CD4-positive, alpha-beta T cell treated with Interleukin-15 for 1 hour (primary cell): ENCODE measurements around the gene RLF.
A peak's percentile ranks its signal among the peaks of the same experiment; 100 is the strongest.
"Not testable (repeated sequence)": the region's sequence is repeated elsewhere in the genome, so short reads cannot be mapped to it uniquely, and the experiment has no call there.

Experiments
- DNase-seq: peaks from one replicate; pipeline ENCODE4 v3.0.0-alpha.2; 2020

Gene RLF

DNA sequence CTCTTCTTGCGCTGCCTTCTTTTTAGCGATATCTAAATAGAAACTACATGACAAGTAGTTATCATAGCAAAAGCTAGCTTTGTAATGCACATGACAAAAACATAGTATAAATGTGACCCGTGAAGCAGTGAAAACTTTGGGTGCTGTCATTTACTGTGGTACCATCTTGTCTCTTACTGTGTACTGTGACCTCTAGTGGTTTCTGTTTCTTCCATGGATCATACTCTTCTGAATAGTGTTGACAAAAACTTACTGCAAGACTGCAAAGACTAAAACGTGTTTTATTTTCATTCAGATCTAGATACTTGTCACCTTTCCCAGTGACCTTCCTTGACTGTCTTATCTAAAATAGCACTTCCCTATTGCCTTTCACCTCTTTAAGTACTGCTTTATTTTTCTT, 6.1 kb downstream of the RLF start:
- no peak for DNase-seq

DNA sequence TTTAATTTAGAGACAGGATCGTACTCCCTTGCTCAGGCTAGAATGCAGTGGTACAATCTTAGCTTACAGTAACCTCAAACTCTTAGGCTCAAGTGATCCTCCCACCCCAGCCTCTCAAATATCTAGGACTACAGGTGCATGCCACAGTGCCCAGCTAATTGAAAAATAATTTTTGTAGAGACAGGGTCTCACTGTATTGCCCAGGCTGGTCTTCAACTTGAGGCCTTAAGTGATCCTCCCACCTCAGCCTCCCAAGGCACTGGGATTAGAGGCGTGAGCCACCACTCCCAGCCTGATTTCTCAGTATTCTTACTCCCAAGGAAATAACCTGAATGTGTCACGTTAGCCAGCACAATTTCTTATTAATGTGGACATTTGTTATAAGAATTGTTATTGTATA, 9.8 kb downstream of the RLF start:
- DNase-seq: no peak

DNA sequence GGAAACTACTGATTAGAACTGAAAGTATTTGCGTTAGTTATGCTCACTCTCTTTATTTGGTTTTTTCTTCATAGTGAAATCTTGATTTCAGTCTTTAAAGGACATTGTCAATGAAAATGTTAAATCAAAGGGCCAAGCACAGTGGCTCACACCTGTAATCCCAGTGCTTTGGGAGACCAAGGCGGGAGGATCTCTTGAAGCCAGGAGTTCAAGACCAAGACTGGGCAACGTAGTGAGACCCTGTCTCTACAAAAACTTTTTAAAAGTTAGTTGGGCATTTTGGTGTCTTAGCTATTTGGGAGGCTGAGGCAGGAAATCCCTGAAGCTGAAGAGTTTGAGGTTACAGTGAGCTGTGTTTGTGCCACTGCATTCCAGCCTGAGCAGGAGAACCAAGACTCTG, 13.6 kb downstream of the RLF start:
- DNase-seq: no peak

DNA sequence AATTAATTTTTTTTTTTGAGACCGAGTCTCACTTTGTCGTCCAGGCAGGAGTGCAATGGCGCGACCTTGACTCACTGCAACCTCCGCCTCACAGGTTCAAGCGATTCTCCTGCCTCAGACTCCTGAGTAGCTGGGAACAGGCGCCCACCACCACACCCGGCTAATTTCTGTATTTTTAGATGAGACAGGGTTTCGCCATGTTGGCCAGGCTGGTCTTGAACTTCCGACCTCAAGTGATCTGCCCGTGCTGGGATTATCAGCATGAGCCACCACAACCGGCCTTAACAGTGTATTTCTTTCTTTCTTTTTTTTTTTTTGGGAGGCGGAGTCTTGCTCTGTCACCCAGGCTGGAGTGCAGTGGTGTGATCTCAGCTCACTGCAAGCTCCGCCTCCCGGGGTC, 15.8 kb downstream of the RLF start:
- DNase-seq: not testable (repeated sequence)

DNA sequence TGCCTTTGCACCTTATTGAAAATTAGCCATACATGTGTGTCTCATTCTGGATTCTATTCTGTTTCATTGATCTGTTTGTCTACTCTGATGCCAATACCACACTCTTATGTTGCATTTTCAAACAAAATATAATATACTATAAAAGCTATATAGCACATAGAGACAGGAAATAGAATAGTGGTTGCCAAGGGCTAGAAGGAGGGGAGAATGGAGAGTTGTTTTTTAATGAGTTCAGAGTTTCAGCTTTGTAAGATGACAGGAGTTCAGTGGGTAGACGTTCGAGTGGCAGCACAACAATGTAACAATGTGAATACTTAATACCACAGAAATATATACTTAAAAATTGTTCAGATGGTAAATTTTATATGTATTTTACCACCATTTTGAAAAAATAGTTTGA, 17.0 kb downstream of the RLF start:
- DNase-seq: no peak

DNA sequence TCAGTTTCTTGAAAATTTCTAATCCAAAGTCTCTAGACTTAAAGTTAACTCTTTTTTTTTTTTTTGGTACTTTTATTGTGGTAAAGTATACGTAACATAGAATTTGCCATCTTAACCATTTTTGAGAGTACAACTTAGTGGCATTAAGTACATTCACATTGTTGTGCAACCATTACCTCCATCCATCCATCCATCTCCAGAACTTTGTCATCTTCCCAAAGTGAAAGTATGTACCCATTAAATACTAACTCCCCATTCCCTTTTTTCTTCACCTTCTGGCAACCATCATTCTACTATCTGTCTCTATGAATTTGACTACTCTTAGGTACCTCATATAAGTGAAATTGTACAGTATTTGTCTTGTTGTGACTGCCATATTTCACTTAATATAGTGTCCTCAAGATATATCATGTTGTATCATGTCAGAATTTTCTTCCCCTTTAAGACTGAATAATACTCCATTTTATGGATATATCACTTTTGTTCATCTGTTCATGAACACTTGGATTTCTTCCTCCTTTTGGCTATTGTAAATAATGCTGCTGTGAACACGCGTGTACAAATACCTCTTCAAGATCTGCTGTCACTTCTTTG, 18.4 kb downstream of the RLF start:
- no peak for DNase-seq

DNA sequence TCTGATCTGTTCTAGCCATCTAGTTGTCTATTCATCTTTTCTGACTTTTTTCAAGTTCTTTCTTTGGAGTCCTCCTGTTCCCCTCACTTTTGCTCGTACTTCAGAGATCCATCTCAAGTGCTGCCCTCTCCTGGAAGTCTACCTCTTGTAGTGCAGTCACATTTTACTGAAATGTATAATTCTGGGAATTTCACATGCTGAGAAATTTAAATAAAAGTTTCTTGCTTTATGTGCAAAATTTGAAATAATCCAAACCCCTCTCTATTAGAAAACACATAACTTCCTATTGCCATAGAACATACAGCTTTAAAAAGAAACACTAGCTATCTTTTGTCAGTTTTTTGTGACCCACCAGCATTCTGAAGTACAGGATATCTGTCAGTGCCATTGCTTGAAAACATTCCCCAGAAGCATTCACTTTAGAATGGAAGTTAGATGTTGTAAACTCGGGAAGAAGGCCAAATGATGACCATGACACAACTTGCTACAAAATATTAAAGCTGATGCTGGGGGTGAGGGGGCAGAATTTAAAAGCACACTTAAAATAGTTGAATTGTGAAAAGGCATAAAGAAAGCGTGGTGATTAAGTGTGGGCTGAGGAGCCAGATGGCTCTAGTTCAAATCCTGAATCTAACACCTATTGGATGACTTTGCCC, 22.0 kb downstream of the RLF start:
- no peak for DNase-seq

DNA sequence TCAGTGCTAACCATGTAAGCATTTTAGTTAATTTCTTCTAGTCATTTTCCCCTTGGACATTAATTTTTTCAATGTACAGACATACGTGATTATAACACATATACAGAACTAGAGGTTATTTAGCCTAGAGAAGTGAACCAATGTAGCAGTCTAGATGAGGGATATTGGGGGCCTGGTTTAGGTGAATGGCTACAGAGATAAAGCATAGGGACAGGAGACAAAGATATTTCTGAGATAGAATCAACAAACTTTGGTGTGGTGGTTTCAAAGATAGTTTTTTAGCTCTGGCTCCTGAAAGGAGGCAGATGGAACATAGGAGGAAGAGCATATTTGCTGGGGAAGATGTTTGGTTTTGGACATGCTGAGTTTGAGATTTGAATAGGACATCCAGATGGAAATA, 23.0 kb downstream of the RLF start:
- no peak for DNase-seq

DNA sequence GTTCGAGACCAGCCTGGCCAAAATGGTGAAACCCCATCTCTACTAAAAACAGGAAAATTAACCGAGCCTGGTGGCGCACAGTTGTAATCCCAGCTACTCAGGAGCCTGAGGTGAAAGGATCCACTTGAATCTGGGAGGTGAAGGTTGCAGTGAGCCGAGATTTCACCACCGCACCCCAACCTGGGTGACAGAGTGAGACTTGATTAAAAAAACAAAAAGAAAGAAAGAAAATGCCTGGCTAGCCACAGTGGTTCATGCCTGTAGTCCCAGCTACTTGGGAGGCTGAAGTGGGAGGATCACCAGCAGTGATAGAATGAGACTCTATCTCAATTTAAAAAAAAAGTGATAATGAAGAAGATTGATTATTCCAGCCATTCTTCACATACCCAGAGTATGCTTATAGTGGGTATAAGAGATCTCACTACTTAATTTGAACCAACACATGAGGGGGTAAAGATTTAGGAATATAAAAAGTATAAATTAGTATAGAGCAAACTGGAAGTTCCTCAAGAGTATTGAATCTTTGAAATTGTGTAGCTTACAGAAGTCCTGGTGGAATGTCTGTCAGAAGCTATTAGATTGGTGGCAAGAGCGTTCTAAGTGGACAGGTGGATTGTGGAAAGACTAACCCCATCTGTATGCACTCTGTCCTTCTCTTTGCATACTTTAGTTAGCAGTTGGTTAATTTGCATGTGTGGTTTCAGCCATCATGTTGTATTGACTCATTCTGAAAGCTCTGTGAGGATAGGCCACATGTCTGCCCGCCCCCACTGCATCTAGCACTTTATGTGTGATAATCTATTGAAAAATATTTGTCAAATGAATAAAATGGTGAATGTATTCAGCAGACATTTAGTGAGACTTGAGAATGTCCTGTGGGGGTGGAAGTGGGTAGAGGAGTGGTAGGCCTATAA, 25.0 kb downstream of the RLF start:
- peak; percentile 25 for DNase-seq

DNA sequence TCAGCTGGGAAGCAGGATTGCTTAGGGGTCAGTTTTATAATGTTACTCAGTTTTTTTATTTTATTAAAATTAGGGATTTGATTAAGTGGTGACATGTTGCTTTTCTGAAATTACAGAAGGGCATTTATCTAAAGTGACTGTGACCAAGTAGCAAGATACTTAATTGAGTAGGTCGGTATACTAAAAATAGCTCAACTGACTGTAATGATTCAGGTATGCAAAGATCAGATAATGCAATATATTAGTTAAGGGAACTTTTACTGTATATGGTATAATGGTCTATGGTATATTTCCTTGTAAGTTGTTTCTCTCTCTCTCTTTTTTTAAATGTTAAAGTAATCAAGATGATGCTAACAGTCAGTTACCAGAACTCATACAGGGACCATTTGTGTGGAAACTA, 26.2 kb downstream of the RLF start:
- no peak for DNase-seq

DNA sequence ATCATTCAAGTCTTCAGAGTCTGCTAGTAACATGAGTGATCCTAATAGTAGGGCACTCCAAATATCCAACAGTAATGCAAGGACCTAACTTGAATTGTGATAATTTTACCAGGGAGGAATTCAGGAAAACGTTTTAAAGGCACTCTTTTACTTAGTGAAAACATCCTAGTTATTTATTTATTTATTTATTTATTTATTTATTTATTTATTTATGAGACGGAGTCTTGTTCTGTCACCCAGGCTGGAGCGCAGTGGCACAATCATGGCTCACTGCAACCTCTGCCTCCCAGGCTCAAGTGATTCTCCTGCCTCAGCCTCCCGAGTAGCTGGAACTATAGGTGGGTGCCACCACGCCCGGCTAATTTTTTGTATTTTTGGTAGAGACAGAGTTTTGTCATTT, 33.5 kb downstream of the RLF start:
- not testable (repeated sequence) for DNase-seq

DNA sequence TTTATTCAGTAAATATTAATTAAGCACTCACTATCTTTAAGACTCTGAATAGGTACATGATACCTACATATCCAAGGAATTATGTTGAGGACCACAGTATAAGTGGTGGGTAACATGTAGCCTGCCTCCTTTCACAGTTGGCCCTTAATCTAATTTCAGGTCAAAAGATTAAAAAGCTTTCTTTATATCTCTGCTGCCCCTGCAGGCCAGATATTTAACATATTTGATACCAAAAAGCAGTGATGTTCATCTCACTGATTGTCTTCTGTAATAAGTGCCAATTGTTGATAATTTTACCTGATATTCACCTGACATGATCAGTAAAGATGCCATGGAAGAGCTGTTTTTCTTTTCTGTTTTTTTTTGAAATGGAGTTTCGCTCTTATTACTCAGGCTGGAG, 36.5 kb downstream of the RLF start:
- no peak for DNase-seq

DNA sequence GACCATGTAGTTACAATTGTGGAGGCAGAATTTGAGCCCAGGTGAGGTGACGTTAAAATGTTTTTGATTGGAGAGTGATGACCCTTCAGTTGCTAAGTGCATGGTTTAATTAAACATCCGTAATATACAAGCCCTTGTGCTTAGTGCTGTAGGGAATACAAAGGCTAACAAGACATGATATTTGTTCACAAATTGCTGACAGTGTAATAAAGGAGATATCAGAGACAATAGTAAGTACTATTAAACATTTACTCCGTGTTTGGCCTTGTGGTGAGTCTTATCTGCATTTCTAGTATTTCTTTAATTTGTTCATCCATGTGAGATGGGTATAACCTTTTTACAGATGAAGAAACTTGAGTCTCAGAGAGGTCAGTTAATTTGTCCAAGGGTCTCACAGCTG, 37.9 kb downstream of the RLF start:
- DNase-seq: no peak

DNA sequence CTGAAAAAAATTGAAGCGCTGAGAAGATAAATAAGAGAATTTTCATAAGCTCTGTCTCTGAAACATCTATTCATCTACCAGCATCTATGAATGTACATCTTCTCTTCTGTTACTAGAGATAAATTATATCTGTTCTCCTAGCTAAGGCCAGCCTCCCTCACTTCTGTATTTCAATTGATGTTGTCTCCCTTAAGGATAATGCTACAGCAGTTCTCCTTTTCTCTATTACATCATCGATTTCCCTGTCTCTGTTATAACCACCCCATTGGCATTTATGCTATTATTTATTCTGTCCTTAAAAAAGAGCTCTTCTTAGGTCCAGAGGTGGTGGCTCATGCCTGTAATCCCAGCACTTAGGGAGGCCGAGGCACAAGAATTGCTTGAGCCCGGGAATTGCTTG, 43.7 kb downstream of the RLF start:
- DNase-seq: no peak

DNA sequence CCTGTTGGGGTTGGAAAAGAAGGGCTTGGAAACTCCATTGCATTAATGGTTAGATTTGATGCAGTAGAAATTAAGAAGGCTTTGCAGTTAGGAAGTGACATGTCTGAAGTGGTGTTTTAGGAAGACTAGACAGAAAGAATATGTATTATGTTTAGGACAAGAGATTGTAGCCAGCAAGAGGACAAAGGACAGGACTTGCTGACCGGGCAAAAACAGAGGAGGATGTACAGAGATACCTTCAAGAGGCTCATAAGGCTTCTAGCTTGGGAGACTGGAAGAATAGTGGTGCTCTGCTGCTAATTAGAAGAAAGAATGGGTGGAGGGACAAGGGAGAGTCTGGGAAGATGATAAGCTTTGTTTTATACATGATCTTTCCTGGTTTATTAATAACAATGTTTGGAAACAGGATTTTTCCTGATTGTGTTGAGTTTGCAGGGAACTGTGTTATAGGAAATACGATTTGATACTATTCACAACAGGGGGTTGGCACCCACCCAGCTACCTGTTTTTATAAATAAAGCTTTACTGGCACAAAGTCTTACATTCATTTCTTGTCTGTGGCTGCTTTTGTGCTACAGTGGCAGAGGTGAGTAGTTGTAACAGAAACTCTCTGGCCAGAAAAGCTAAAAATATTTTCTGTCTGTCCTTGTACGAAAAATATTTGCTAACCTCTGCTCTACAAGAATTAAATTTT, 49.5 kb downstream of the RLF start:
- no peak for DNase-seq

DNA sequence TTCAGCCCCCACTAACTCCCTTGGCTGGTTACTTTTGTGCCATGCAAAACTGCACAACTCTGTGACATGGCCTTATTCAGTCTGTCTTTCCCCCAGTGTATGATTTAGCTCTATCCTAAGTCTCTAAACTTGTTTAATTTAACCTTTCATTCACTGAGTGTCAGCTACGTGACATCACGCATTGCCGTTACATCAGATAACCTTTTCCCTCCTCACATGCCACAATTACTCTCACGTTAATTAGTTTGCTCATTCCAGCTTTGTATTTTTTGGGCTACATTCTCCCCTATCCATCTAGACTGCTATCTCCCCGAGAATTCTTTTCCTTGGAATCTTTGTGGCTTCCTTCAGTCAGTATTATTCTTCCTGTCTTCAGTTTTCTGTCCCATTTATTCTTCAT, 57.1 kb downstream of the RLF start:
- no peak for DNase-seq

DNA sequence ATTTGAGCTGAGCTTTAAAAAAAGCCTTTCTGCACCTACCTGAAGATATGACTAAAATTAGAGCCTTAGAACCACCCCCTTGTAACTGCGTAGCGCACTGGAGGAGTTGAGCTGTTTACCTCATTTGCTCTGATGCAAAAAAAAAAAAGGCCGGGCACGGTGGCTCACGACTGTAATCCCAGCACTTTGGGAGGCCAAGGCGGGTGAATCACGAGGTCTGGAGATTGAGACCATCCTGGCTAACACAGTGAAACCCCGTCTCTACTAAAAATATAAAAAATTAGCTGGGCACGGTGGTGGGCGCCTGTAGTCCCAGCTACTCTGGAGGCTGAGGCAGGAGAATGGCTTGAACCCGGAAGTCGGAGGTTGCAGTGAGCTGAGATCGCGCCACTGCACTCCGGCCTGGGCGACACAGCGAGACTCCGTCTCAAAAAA, 60.3 kb downstream of the RLF start:
- not testable (repeated sequence) for DNase-seq

DNA sequence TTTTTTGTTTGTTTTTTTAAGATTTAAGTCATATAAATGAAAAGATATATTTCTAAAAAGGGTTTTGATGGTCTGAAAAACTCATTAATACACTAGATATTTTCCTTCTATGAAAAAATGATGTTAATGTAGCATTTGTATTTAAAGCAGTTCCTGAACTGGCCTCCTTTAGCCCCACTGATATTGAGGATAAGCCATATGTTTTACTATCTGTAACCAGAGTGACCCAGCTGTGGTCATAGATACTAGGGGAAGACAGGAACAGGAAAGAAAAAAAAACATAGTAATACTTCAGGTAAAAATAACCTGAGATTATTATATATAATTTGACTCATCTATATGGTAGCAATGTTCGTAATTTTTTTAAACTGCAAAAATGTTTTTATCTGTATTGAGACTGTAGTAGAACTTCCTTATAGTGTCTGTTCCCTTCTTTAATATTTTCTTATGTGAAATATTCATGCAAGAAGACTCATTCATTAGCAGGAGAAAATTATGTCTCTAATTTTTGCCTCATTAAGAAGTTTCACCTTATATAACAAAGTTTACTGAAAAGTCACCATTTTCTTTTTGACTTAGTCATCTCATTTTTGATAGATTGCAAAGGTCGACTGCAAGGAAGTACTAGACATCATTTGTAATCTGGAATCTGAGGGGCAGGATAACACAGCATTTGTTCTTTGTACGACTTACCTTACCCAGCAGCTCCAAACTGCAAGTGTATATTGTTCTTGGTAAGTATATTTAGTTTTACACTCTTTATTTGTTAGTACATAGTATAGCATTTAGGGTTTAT, 61.0 kb downstream of the RLF start:
- DNase-seq: no peak

DNA sequence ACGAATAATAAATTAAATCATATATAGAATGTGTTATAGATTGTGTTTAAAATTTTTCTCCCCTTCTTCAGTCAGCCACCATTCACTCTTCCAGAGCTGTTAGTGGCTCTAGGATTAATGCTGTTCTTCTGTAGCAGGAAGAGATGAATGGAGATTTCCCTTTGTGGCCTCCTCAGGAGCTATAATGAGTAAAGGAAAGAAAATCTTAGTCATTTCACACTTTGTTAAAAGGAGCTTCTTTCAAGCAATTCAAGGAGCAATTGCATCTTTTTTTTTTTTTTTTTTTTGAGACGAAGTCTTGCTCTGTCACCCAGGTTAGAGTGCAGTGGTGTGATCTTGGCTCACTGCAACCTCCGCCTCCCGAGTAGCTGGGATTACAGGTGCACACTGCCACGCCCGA, 62.9 kb downstream of the RLF start:
- no peak for DNase-seq

DNA sequence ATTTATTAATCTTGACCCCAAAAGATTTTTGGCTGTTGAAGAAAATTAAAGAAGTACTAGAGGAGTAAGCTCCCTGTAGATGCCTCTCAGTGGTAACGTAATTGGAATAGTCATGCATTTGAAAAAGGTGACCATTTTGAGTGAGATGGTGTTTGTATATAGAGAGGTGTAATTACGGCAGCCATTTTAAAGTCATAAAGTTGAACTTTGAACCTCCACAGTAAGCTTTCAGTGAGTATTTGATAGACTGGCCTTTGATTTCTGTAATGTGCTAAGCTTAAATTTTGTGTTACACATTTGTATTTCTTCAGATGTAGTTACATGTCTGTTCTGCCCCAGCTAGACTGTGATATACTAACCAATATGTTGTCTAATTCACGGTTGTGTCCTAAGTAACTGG, 65.0 kb downstream of the RLF start:
- DNase-seq: no peak

DNA sequence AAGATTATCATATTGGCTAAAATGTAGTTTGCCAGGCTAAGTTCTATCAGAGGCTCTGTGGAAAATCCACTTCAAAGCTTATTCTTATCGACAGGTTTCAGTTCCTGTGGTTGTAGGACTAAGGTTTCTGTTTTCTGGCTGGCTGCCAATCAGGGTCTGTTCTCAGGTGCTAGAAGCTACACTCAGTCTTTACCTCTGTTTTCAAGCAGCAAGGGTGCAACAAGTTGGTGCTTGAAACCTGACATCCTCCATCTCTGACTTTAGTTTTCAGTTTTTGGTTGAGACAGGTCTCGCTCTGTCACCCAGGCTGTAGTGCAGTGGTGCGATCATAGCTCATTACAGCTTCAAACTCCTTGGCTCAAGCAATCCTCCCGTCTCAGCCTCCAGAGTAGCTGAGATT, 71.3 kb downstream of the RLF start:
- DNase-seq: peak; percentile 29

DNA sequence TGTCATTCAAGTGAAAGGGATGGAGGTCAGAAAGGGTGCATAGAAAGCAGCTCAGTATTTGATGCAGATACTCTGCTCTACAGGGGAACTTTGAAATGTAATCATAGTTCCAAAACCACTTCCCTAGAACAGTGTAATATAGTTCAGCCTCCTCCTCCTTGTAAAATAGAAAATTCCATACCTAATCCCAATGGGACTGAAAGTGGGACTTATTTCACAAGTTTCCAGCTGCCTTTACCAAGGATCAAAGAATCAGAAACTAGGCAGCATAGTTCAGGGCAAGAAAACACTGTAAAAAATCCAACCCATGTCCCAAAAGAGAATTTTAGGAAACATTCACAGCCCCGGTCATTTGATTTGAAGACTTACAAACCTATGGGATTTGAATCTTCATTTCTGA, 78.4 kb downstream of the RLF start:
- no peak for DNase-seq

DNA sequence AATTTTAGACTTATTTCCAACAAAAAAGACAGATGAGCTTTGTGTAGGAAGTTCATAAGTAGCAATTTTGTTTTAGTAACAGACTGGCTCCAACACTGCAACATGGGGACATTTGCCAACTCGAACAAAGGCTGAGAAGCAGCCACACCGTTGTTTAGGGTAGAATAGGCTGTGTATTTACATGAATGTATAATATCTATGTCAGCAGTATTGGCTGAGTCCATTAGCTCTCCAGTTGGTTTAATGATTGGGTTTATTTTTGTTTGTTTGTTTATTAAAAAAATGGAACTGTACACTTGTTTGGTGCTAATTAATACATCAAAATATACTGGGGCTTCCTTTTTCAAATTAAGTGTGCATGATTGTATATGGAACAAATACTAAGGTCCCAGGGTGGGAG, 79.2 kb downstream of the RLF start:
- no peak for DNase-seq
